ENCODE data around the gene SFT2D1. TPM values are rescaled to one million over a fixed set of nuclear protein-coding genes. Genes with fewer than 3 reads are reported as not detected.
"Not testable (repeated sequence)": the region's sequence is repeated elsewhere in the genome, so short reads cannot be mapped to it uniquely, and the experiment has no call there.

SFT2D1 gene
- total RNA-seq, 1 donor from 2014 or later: 52.8 TPM

DNA sequence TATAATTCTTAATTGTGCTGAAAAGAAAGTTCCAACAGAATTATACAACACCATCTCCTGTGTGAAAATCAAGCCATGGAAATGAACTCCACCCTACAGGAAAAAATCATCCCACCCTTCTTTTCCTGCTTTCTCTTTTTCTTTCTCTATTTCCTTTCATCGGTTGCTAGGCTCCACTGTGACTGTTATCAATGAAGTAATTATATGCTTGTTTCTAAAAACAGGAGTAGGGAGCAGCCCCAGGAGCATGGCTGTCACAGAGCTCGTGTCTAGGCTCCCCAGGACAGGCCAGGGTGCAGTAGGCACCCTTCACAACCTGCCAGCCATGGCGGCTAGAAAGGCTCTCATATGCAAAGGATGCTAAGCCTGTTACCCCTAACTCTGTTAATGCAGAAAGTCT, 27.4 kb upstream of the SFT2D1 start:
- no peaks in the 10 kb centered on the region for H3K27me3 ChIP-seq (ENCODE audit: low read depth)
- TF ChIP-seq, protein P1, sequence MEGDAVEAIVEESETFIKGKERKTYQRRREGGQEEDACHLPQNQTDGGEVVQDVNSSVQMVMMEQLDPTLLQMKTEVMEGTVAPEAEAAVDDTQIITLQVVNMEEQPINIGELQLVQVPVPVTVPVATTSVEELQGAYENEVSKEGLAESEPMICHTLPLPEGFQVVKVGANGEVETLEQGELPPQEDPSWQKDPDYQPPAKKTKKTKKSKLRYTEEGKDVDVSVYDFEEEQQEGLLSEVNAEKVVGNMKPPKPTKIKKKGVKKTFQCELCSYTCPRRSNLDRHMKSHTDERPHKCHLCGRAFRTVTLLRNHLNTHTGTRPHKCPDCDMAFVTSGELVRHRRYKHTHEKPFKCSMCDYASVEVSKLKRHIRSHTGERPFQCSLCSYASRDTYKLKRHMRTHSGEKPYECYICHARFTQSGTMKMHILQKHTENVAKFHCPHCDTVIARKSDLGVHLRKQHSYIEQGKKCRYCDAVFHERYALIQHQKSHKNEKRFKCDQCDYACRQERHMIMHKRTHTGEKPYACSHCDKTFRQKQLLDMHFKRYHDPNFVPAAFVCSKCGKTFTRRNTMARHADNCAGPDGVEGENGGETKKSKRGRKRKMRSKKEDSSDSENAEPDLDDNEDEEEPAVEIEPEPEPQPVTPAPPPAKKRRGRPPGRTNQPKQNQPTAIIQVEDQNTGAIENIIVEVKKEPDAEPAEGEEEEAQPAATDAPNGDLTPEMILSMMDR (IDR thresholded peaks at IDR 0.05): no peak
- no peaks in the 10 kb centered on the region for H3K9me3 ChIP-seq
- DNase-seq (no peak), ATAC-seq (no peak)
- no peak overlapping the region for H3K27ac ChIP-seq
- H3K4me3 ChIP-seq: no peak overlapping the region
- H3K4me1 ChIP-seq: no peaks in the 10 kb centered on the region
- intact Hi-C loops (cut with DNase I): no loop called here
- H3K36me3 ChIP-seq: peaks cover 20% of the 10 kb centered on the region

DNA sequence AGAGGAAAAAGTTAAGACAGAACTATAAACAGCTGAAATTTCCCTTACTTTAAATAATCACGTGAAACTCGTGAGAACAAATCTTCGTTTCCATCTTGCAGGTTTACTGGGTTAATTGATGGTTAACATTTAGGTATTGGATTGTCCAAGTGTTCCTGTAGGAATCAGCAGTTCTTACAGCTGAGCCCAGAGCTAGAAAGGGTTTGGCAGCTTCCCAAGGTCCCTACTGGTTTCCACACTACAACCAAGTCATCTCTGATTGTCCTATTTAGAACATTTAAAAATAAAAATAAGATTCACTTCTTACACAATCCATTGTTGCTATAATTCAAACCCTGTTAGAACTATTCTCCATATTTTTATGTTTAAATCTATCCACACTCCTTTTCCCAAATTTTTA, 24.6 kb upstream of the SFT2D1 start:
- TF ChIP-seq, protein P1 (IDR thresholded peaks at IDR 0.05): no peak
- Histone ChIP-seq H3K9me3 (no peaks in the 10 kb centered on the region), H3K27me3 (ENCODE audit: low read depth) (no peaks in the 10 kb centered on the region), H3K27ac (no peak overlapping the region), H3K4me3 (no peak overlapping the region), H3K36me3 (peaks cover 40% of the 10 kb centered on the region), H3K4me1 (no peaks in the 10 kb centered on the region)
- intact Hi-C loops (cut with DNase I): no loop called here
- no peak for ATAC-seq
- no peak for DNase-seq

GRCh38 chr6:166365806-166366205, 23.5 kb upstream of the SFT2D1 start:
- DNase-seq (no peak), ATAC-seq (no peak)
- TF ChIP-seq, protein P1 (IDR thresholded peaks at IDR 0.05): no peak
- H3K9me3 ChIP-seq: no peaks in the 10 kb centered on the region
- H3K27me3 ChIP-seq (ENCODE audit: low read depth): no peaks in the 10 kb centered on the region
- H3K27ac ChIP-seq: no peak overlapping the region
- peaks cover 40% of the 10 kb centered on the region for H3K36me3 ChIP-seq
- intact Hi-C loops (cut with DNase I): no loop called here
- no peaks in the 10 kb centered on the region for H3K4me1 ChIP-seq
- H3K4me3 ChIP-seq: no peak overlapping the region

DNA sequence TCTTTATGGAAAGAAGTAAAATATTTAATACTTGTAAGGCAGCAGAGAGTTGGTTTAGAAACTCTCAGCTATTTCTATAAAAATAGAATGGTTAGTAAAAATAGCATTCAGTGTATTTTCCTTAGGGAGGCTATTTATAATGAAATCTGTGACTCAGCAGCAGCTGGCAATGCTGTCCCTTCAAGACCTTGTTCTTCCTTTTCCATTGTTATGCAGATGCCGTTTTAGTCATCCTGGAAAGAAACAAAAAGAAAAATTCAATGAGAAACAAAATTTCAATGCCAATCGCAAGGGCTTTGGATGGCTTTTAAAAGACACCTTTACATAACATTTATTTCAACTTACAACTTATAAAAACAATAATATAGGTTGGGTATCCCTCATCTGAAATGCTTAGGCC, 22.9 kb upstream of the SFT2D1 start:
- Histone ChIP-seq H3K4me1 (no peaks in the 10 kb centered on the region), H3K9me3 (no peaks in the 10 kb centered on the region), H3K27ac (no peak overlapping the region), H3K27me3 (ENCODE audit: low read depth) (no peaks in the 10 kb centered on the region), H3K4me3 (no peak overlapping the region), H3K36me3 (peaks cover 40% of the 10 kb centered on the region)
- intact Hi-C loops (cut with DNase I): no loop called here
- ATAC-seq (no peak), DNase-seq (no peak)
- TF ChIP-seq, protein P1 (IDR thresholded peaks at IDR 0.05): no peak

DNA sequence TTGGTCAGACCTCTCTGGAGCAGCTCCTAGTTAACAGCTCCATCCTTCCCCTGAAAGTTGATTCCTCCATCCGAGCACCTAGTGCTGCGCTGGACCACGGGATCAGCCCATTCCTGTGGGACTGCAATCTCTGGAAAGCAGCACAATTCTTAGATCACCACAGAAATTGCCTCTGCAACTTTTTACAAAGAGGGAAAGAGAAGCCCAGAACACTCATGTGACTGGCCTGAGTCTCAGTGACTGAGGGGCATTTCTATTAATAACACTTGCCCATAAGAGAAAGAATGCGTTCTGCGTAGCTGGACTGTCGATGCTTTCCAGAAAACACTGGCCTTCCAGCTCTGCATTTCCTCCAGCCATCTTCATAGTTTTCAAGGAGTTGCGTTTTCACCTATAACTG, 22.1 kb upstream of the SFT2D1 start:
- ATAC-seq (no peak), DNase-seq (no peak)
- H3K27me3 ChIP-seq (ENCODE audit: low read depth): no peaks in the 10 kb centered on the region
- H3K27ac ChIP-seq: no peak overlapping the region
- intact Hi-C loops (cut with DNase I): no loop called here
- TF ChIP-seq, protein P1 (IDR thresholded peaks at IDR 0.05): no peak
- H3K4me1 ChIP-seq: no peaks in the 10 kb centered on the region
- no peak overlapping the region for H3K4me3 ChIP-seq
- no peaks in the 10 kb centered on the region for H3K9me3 ChIP-seq
- H3K36me3 ChIP-seq: peaks cover 40% of the 10 kb centered on the region

- H3K27ac ChIP-seq; ATAC-seq; H3K4me1 ChIP-seq; H3K27me3 ChIP-seq (ENCODE audit: low read depth); H3K4me3 ChIP-seq; DNase-seq; H3K9me3 ChIP-seq; intact Hi-C loops (cut with DNase I): not testable (repeated sequence)
- peaks cover 40% of the 10 kb centered on the region for H3K36me3 ChIP-seq
These were observed 20.1 kb upstream of the SFT2D1 start for GRCh38 chr6:166362427-166362826.
